ENCODE results near the gene B3GNT7. TPM values are rescaled to one million over a fixed set of nuclear protein-coding genes. Genes with fewer than 3 reads are reported as not detected.
"Not testable (repeated sequence)": the region's sequence is repeated elsewhere in the genome, so short reads cannot be mapped to it uniquely, and the experiment has no call there.

The B3GNT7 gene
- total RNA-seq, 1 donor from 2014 or later, result 0.90 TPM

- Histone ChIP-seq H3K79me2 (ENCODE audit: low read depth) (no peaks in the 10 kb centered on the region), H3K9me3 (ENCODE audit: low read depth) (no peaks in the 10 kb centered on the region), H3K4me2 (no peak overlapping the region), H3K4me3 (no peak overlapping the region), H3K36me3 (no peaks in the 10 kb centered on the region), H3F3A (ENCODE audit: low read depth) (peaks cover 12% of the 10 kb centered on the region), H3K27me3 (peaks cover 24% of the 10 kb centered on the region), H3K9ac (no peak overlapping the region), H4K20me1 (ENCODE audit: low read depth) (no peaks in the 10 kb centered on the region), H3K27ac (no peak overlapping the region), H3K4me1 (peaks cover 23% of the 10 kb centered on the region), H2AFZ (replicated peaks) (no peak overlapping the region)
- no peak overlapping the region for H3K4me3 Mint-ChIP-seq
- H3K4me1 Mint-ChIP-seq, result peaks cover 19% of the 10 kb centered on the region
- no peak for DNase-seq (ENCODE audit: low spot score)
- no peak overlapping the region for H3K27ac Mint-ChIP-seq
- H3K27me3 Mint-ChIP-seq (ENCODE audit: insufficient read depth, low read depth), result peaks cover 25% of the 10 kb centered on the region
- H3K36me3 Mint-ChIP-seq, result no peaks in the 10 kb centered on the region
- TF ChIP-seq EZH2phosphoT487 (IDR thresholded peaks at IDR 0.05) (no peak), EZH2 (IDR thresholded peaks at IDR 0.05) (no peak)
- TF ChIP-seq, protein P1, sequence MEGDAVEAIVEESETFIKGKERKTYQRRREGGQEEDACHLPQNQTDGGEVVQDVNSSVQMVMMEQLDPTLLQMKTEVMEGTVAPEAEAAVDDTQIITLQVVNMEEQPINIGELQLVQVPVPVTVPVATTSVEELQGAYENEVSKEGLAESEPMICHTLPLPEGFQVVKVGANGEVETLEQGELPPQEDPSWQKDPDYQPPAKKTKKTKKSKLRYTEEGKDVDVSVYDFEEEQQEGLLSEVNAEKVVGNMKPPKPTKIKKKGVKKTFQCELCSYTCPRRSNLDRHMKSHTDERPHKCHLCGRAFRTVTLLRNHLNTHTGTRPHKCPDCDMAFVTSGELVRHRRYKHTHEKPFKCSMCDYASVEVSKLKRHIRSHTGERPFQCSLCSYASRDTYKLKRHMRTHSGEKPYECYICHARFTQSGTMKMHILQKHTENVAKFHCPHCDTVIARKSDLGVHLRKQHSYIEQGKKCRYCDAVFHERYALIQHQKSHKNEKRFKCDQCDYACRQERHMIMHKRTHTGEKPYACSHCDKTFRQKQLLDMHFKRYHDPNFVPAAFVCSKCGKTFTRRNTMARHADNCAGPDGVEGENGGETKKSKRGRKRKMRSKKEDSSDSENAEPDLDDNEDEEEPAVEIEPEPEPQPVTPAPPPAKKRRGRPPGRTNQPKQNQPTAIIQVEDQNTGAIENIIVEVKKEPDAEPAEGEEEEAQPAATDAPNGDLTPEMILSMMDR (IDR thresholded peaks at IDR 0.05), result no peak
- no peaks in the 10 kb centered on the region for H3K9me3 Mint-ChIP-seq
Observed at GRCh38 chr2:231399853-231400680, 4.6 kb downstream of the B3GNT7 start.

GRCh38 chr2:231400681-231401080, 5.2 kb downstream of the B3GNT7 start:
- not testable (repeated sequence) for H2AFZ ChIP-seq (replicated peaks); H3K79me2 ChIP-seq (ENCODE audit: low read depth); H3K27ac Mint-ChIP-seq; H3K9me3 Mint-ChIP-seq; H3K4me3 Mint-ChIP-seq; DNase-seq (ENCODE audit: low spot score); H3K9me3 ChIP-seq (ENCODE audit: low read depth); H4K20me1 ChIP-seq (ENCODE audit: low read depth); H3K9ac ChIP-seq; H3K36me3 ChIP-seq; H3K27ac ChIP-seq; H3K36me3 Mint-ChIP-seq; H3K4me3 ChIP-seq
- Mint-ChIP-seq H3K4me1 (peaks cover 18% of the 10 kb centered on the region), H3K27me3 (ENCODE audit: insufficient read depth, low read depth) (peaks cover 24% of the 10 kb centered on the region)
- H3K4me2 ChIP-seq, result peak overlapping the region; percentile 25
- H3K27me3 ChIP-seq, result peaks cover 18% of the 10 kb centered on the region
- H3K4me1 ChIP-seq, result peaks cover 22% of the 10 kb centered on the region
- peaks cover 11% of the 10 kb centered on the region for H3F3A ChIP-seq (ENCODE audit: low read depth)
- TF ChIP-seq, protein P1 (IDR thresholded peaks at IDR 0.05), result peak; percentile 18

DNA sequence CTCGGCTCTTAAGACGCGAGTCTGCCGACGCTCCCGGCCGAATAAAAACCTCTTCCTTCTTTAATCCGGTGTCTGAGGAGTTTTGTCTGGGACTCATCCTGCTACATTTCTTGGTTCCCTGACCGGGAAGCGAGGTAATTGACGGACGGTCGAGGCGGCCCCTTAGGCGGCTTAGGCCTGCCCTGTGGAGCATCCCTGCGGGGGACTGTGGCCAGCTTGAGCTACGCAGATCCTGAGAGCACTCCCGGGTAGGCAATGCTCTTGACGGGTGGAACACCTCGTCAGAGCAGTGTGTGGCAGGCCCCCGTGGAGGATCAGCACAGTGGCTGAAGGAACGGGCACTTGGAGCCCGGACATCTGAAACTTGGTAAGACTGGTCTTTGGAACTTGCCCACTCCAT, 5.6 kb downstream of the B3GNT7 start:
- not testable (repeated sequence) for H3K9me3 ChIP-seq (ENCODE audit: low read depth); H3K4me3 ChIP-seq; H3K79me2 ChIP-seq (ENCODE audit: low read depth); H4K20me1 ChIP-seq (ENCODE audit: low read depth); H3K9me3 Mint-ChIP-seq; H3K36me3 Mint-ChIP-seq; H3K27ac ChIP-seq; H2AFZ ChIP-seq (replicated peaks); H3K36me3 ChIP-seq; H3K9ac ChIP-seq; H3K27ac Mint-ChIP-seq; H3K4me3 Mint-ChIP-seq
- Histone ChIP-seq H3F3A (ENCODE audit: low read depth) (peaks cover 11% of the 10 kb centered on the region), H3K4me2 (peak overlapping the region; percentile 25), H3K4me1 (peaks cover 22% of the 10 kb centered on the region), H3K27me3 (peaks cover 14% of the 10 kb centered on the region)
- Mint-ChIP-seq H3K27me3 (ENCODE audit: insufficient read depth, low read depth) (peaks cover 24% of the 10 kb centered on the region), H3K4me1 (peaks cover 18% of the 10 kb centered on the region)
- peak; percentile 69 for DNase-seq (ENCODE audit: low spot score)

- DNase-seq (ENCODE audit: low spot score); H3K27ac Mint-ChIP-seq; H3K79me2 ChIP-seq (ENCODE audit: low read depth); H3K4me3 Mint-ChIP-seq; H3K9me3 Mint-ChIP-seq; H2AFZ ChIP-seq (replicated peaks); H3K4me2 ChIP-seq; H3K4me3 ChIP-seq; H3K27me3 ChIP-seq; H3K27ac ChIP-seq; H3K36me3 Mint-ChIP-seq; H4K20me1 ChIP-seq (ENCODE audit: low read depth); H3K9me3 ChIP-seq (ENCODE audit: low read depth); H3K9ac ChIP-seq; H3K36me3 ChIP-seq: not testable (repeated sequence)
- H3K27me3 Mint-ChIP-seq (ENCODE audit: insufficient read depth, low read depth), result peaks cover 12% of the 10 kb centered on the region
- peaks cover 11% of the 10 kb centered on the region for H3F3A ChIP-seq (ENCODE audit: low read depth)
- peaks cover 18% of the 10 kb centered on the region for H3K4me1 Mint-ChIP-seq
- H3K4me1 ChIP-seq, result peaks cover 22% of the 10 kb centered on the region
Observed at GRCh38 chr2:231403421-231404182, 8.1 kb downstream of the B3GNT7 start.

GRCh38 chr2:231404183-231404578, 8.7 kb downstream of the B3GNT7 start:
- not testable (repeated sequence) for H3K4me3 Mint-ChIP-seq; H2AFZ ChIP-seq (replicated peaks); H3K36me3 Mint-ChIP-seq; H3K79me2 ChIP-seq (ENCODE audit: low read depth); H3K27ac Mint-ChIP-seq; DNase-seq (ENCODE audit: low spot score); H3K36me3 ChIP-seq; H3K9me3 Mint-ChIP-seq; H3K4me2 ChIP-seq; H3K9ac ChIP-seq; H4K20me1 ChIP-seq (ENCODE audit: low read depth); H3K9me3 ChIP-seq (ENCODE audit: low read depth); H3K4me3 ChIP-seq; H3K27ac ChIP-seq; H3K27me3 ChIP-seq
- Histone ChIP-seq H3K4me1 (peaks cover 22% of the 10 kb centered on the region), H3F3A (ENCODE audit: low read depth) (peaks cover 11% of the 10 kb centered on the region)
- peaks cover 11% of the 10 kb centered on the region for H3K27me3 Mint-ChIP-seq (ENCODE audit: insufficient read depth, low read depth)
- H3K4me1 Mint-ChIP-seq, result peaks cover 18% of the 10 kb centered on the region

All from neural progenitor cell (in vitro differentiated cells).